ENCODE measurements around the gene SKIC2.

DNA sequence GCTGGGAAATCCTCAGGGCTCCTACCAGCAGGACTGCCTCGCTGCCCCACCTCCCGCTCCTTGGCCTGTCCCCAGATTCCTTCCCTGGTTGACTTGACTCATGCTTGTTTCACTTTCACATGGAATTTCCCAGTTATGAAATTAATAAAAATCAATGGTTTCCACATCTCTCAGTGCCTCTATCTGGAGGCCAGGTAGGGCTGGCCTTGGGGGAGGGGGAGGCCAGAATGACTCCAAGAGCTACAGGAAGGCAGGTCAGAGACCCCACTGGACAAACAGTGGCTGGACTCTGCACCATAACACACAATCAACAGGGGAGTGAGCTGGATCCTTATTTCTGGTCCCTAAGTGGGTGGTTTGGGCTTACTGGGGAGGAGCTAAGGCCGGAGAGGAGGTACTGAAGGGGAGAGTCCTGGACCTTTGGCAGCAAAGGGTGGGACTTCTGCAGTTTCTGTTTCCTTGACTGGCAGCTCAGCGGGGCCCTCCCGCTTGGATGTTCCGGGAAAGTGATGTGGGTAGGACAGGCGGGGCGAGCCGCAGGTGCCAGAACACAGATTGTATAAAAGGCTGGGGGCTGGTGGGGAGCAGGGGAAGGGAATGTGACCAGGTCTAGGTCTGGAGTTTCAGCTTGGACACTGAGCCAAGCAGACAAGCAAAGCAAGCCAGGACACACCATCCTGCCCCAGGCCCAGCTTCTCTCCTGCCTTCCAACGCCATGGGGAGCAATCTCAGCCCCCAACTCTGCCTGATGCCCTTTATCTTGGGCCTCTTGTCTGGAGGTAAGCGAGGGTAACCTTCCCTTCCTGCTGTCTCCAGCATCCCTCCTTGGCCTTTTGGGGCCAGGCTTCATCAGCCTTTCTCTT lies 13.2 kb upstream of the SKIC2 start, which contains the start of gene CFB:
- TF ChIP-seq, protein P1, sequence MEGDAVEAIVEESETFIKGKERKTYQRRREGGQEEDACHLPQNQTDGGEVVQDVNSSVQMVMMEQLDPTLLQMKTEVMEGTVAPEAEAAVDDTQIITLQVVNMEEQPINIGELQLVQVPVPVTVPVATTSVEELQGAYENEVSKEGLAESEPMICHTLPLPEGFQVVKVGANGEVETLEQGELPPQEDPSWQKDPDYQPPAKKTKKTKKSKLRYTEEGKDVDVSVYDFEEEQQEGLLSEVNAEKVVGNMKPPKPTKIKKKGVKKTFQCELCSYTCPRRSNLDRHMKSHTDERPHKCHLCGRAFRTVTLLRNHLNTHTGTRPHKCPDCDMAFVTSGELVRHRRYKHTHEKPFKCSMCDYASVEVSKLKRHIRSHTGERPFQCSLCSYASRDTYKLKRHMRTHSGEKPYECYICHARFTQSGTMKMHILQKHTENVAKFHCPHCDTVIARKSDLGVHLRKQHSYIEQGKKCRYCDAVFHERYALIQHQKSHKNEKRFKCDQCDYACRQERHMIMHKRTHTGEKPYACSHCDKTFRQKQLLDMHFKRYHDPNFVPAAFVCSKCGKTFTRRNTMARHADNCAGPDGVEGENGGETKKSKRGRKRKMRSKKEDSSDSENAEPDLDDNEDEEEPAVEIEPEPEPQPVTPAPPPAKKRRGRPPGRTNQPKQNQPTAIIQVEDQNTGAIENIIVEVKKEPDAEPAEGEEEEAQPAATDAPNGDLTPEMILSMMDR (IDR thresholded peaks at IDR 0.05) = no peak
- no peak for TF ChIP-seq POLR2A (IDR thresholded peaks at IDR 0.05)
- peak in 3 of 4 donors; percentile 10 to 56 (median 39) for TF ChIP-seq POLR2AphosphoS5 (IDR thresholded peaks at IDR 0.05)

All from sigmoid colon (tissue), 4 donors.